NCI-H1436 (cell line): ENCODE results near the gene ATP2B1.
"Not testable (repeated sequence)": the region's sequence is repeated elsewhere in the genome, so short reads cannot be mapped to it uniquely, and the experiment has no call there.

ENCODE experiments used
- DNase-seq: peaks from one replicate; lab custom pipeline; 2025; lab: John Stamatoyannopoulos, UW

The ATP2B1 gene

GRCh38 chr12:89712706-89713105 lies 4.1 kb upstream of the ATP2B1 start:
- DNase-seq, result no peak

DNA sequence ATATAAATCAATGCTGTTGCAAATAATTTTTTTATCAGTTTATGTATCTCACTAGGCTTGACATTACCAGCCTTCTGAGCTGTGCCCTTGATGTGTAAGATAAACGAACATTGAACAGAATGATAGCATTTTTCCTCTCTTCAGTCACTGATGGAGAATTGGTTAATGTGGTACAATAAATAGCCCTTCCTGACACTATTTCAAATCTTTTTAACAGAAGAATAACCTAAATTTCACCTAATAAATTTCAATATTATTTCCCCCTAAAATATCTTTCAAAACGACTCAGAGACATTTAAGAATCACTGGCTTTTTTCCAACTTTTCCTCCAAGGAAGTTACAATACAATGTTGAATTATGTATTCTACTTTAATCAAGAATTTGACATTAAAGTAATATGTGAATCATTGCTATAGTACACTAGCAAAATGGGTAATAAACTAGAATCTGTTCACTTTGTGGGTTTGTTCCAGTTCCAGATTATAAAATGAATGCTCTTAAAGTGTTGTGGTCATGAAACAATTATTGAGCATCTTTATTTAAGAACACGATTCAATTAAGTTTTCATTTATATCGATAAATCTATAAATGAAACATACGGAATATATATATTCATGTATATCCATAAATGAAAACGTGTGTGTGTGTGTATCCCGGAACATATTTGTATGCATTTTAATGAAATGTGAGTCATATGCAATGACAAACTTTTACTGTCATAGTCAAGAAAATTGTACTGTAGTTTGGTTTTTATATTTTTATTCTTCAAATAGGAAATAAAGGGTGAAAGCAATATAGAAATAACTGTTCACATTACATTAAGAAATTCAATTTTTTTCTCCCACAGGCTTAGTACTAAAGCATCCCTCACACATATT lies 2.5 kb upstream of the ATP2B1 start:
- DNase-seq, result no peak

DNA sequence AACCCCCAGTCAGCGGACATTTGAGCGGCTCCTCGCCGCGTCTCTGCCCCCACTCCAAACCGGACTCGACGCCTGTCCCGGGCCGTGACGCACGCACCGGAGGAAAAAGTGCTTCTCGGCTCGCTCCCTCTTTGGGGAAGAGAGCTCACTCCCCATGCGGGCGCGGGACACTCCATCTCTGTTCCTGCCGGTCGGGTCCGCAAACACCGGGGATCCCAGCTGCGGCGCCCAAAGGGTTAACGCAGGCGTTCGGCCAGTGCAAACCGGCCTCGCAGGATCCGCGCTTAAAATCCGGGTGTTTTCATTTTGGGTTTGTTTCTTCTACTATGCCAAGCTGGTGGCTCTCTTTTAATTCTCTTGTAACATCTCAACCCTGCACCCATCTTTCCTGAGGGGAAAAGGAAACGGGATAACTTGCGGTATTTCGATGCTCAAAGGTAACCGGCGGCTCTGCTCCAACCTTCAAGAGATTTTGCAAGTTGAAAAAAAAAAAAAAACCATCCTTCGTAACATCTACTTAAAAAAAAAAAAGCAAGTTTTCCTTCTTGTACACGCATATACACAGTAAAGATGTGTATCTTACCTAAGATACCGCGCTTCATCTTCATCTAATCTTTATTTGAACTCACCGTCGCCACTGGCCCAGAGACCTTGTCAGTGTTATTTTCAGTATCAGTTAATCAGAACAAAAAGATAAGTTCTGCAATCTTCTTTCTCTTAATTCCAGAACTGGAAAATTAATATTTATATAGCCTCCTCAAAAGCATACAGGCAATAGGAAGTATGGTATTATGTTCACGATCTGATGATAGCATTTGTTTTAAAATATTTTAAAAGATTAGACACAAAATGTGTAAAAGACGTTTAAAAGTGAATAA lies 1.6 kb upstream of the ATP2B1 start:
- DNase-seq, result no peak

- DNase-seq, result peak; percentile 86
Observed at GRCh38 chr12:89709157-89709994, 738 bp upstream of the ATP2B1 start.

DNA sequence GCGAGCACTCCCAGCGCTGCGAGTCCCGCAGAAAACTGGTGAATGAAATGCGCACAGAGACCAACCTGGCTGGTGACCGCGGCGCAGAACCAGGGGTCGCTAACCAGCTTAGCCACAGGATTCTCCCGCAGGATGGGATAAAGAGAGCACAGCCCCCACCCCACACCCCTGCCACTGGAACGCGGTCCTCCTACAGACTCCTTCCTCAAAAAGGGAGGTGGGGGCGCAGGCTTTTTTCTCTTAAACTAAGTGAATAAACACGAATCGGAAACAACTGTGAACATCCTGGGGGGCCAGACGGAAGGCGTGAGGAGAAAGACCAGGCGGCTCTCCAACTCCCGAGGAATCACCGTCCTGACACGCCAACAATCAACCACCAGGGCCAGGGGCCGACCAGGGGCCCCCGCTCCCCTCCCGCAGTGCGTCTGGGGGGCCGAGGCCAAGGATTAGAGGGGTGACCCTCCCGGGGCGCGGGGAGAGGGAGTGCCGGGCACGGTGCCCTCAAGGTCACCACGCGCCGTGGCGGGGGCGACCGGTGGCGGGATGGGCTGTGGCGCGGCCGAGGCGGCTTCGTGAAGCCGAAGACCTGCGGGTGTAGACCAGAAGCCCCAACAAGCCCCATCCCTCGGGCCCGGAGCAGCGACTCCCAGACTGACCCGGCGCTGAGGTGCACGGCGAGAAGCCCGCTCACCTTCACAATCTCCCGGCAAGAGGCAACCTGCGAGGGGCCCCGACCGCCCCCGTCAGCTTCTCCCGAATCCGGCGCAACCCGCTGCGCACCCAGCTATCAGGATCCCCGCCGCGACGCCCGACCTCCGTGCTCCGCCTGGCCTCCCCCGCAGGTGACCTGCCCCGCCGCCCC lies 704 bp downstream of the ATP2B1 start:
- DNase-seq, result no peak

DNA sequence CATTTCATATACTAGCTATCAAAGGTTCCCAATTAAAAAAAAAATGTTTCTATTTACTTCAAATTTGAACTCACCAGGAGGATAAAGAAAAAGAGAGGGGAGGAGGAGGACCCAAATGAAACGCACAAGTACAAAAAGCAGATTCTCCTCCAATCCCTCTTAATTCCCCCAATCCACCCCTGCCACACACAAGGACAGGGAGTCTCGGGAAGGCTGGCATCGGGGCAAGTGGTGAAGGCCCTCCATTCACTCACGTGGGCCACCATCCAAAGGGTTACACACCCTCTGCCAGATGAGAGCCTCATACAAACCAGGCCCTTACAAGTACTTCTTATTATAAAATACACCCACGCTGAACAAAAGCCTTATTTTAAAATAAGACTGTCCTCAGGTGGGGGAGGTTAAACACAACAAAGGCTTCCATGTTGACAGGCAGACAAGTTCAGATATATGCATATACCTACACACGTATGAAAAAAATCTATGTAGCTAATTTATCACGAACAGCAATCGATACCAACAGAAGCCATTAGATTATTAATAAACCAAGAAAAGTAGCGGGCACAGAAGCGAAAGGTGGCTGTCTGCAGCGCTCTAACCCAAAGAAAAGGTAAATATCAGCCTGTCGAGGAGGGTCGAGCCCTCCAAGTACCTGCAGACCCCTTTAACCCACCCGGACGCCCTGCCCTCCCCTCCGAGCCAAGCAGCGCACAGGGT lies 1.5 kb downstream of the ATP2B1 start:
- no peak for DNase-seq

GRCh38 chr12:89706551-89706950 lies 2.1 kb downstream of the ATP2B1 start:
- no peak for DNase-seq

DNA sequence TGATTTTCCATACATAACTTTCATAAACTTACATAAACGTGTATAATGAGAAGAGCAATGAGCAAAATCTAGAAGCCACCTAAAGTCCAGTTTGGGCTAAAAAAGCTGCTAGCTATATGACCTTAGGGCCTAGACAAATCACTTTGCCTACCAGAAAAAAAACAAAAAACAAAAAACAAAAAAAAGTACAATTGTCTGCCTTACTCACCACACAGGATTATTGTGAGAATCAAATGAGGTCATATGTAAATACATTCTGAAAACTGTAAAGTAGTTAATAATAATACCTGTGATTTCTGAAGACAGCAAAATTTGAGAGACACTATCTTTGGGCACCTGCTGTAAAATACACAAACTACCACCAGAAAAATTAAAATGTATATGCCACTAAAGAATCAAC lies 4.2 kb downstream of the ATP2B1 start:
- DNase-seq, result no peak

- no peak for DNase-seq
Observed at GRCh38 chr12:89703768-89704167, 4.9 kb downstream of the ATP2B1 start.

- no peak for DNase-seq
Observed at GRCh38 chr12:89702503-89702902, 6.1 kb downstream of the ATP2B1 start.

- DNase-seq, result no peak
Observed at GRCh38 chr12:89701606-89702206, 6.9 kb downstream of the ATP2B1 start.

- no peak for DNase-seq
Observed at GRCh38 chr12:89700191-89700810, 8.3 kb downstream of the ATP2B1 start.

DNA sequence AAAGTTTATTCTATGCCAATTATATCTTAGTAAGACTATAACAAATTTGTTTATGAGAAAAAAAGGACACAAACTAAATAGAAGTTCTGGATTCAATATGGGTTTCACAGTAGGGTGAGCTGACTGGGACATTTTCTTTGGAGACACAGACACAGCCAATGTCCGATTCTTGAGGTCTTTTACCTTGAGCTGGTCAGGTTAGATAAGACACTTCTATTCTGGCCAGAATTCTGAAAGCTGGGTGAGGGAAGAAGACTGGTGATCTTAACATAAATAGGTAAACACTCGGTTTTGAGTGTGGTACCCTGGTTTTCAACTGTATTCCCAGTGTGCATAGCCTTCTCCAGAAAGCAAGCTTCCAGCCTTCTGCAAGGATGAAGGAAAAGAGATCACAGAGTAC lies 10.0 kb downstream of the ATP2B1 start:
- no peak for DNase-seq

DNA sequence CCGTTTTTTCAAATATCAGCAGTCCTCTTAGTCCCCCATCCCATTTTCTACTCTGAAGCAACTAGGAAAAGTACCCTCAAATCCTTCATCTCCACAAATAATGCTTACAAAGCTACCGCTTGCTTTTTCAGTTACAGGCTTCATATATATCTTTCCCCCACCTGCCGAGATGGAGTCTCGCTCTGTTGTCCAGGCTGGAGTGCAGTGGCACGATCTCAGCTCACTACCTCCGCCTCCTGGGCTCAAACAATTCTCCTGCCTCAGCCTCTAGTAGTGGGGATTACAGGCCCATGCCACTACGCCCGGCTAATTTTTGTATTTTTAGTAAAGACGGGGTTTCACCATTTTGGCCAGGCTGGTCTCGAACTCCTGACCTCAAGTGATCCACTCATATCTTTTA lies 10.9 kb downstream of the ATP2B1 start:
- not testable (repeated sequence) for DNase-seq

DNA sequence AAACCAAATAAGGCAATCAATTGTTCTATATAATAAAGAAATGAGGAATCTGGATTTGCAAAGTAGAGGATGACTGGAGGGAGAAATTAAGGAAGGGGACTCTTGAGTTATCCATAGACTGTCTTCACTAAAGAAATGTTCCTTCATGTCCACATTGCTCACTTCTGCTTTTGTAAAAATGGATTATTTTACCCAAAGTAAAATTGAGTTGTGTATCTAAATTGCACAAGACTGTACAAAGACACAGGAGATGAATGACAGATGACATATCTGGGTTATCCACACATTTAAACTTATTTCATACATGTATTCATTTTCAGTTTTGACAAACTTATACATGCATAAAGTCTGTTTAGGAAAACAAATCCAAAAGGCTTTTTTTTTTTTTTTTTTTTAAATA lies 11.3 kb downstream of the ATP2B1 start:
- no peak for DNase-seq

DNA sequence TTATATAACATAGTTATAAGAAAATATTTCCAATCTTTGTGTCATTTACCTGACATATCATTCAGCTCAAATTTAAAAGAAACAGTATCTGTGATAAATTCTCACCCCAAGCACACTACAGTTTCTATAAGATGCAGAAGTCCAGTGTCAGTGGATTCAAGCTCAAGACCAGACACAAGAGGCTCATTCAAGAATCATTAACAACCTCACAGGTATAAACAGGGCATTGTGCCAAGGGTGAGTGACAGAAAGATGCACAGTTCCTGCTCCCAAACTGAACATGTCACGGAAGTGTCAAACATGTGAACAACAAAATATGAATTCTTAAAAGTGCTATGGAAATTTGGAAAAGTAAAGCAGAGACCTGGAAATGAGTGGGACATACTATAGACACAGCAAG lies 12.8 kb downstream of the ATP2B1 start:
- no peak for DNase-seq

DNA sequence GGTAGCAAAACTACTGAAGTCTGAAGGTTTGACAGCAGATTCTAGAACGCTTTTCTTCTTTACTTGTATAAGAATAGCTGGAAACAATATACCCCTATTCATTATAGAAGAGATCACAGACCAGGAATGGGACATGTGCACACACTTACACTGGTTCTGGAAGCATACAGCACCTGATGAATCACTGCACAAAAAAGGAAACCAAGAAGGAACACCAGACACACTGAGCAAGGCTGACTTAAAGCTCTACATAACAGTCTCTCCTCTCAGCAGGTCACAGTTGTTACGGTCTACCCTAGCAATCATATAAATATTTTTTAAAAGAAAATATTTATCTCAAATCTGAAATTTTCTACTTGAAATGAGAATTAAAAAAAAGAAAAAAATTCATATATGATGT lies 13.5 kb downstream of the ATP2B1 start:
- no peak for DNase-seq

DNA sequence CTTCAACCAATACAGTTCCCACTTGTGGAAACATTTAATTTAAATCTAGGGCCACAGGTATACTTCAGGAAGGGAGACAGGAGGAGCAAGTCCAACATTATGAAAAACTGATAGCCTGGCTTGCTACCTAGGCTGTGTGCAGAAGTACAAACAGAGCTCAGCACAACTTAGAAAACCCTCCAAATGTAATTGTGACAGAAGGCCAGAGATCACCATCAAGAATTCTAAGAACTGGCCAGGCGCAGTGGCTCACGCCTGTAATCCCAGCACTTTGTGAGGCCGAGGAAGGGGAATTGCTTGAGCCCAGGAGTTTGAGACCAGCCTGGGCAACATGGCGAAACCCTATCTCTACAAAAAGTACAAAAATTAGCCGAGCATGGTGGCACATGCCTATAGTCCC lies 14.1 kb downstream of the ATP2B1 start:
- no peak for DNase-seq

GRCh38 chr12:89693639-89694202 lies 14.9 kb downstream of the ATP2B1 start:
- DNase-seq, result no peak
